ENCODE data around the gene ZEB1. TPM values are rescaled to one million over a fixed set of nuclear protein-coding genes. Genes with fewer than 3 reads are reported as not detected.

Gene ZEB1
- total and polyA plus RNA-seq, 7 donors: 5.5 to 255 (median 215) TPM

GRCh38 chr10:31483546-31483945, 164.5 kb downstream of the ZEB1 start:
- no peak for DNase-seq
- intact Hi-C loops (cut with DNase I): no loop called here
- Histone ChIP-seq H3K4me1 (no peaks in the 10 kb centered on the region), H3K36me3 (no peaks in the 10 kb centered on the region), H3K4me3 (no peak overlapping the region), H3K9me3 (no peaks in the 10 kb centered on the region), H3K27ac (peak overlapping the region in 1 of 4 donors; percentile 19), H3K27me3 (no peaks in the 10 kb centered on the region)
- 21 to 74% methylated on average over 2 of the region's 2 CpGs for WGBS, 2 donors
- TF ChIP-seq CTCF (IDR thresholded peaks at IDR 0.05): no peak
- TF ChIP-seq POLR2A (IDR thresholded peaks at IDR 0.05): no peak
- TF ChIP-seq POLR2AphosphoS5 (IDR thresholded peaks at IDR 0.05): no peak
- no peak for TF ChIP-seq EP300 (IDR thresholded peaks at IDR 0.05)

- Histone ChIP-seq H3K4me1 (no peaks in the 10 kb centered on the region), H3K27me3 (no peaks in the 10 kb centered on the region), H3K4me3 (no peak overlapping the region), H3K9me3 (no peaks in the 10 kb centered on the region), H3K36me3 (no peaks in the 10 kb centered on the region), H3K27ac (peak overlapping the region in 1 of 4 donors; percentile 19)
- WGBS, 2 donors: 85 to 96% methylated on average over 4 of the region's 4 CpGs
- TF ChIP-seq POLR2AphosphoS5 (IDR thresholded peaks at IDR 0.05) (no peak), EP300 (IDR thresholded peaks at IDR 0.05) (no peak), CTCF (IDR thresholded peaks at IDR 0.05) (no peak), POLR2A (IDR thresholded peaks at IDR 0.05) (no peak)
- DNase-seq: no peak
- intact Hi-C loops (cut with DNase I): no loop called here
These were observed 165.6 kb downstream of the ZEB1 start for GRCh38 chr10:31484431-31485135.

GRCh38 chr10:31490858-31491504, 172.0 kb downstream of the ZEB1 start:
- TF ChIP-seq POLR2AphosphoS5 (IDR thresholded peaks at IDR 0.05): peak in 2 of 4 donors; percentile 25 to 32
- TF ChIP-seq CTCF (IDR thresholded peaks at IDR 0.05): peak in 2 of 4 experiments; percentile 56 to 59
- no peak for TF ChIP-seq EP300 (IDR thresholded peaks at IDR 0.05)
- no peaks in the 10 kb centered on the region for H3K9me3 ChIP-seq
- peak overlapping the region in 2 of 4 donors; percentile 27 to 38 for H3K27ac ChIP-seq
- H3K27me3 ChIP-seq: no peaks in the 10 kb centered on the region
- WGBS, 2 donors: 91 to 97% methylated on average over 1 of the region's 1 CpG
- no peaks in the 10 kb centered on the region for H3K36me3 ChIP-seq
- no peak overlapping the region for H3K4me3 ChIP-seq
- DNase-seq: no peak
- peaks cover 0 to 19% (median 0%) of the 10 kb centered on the region in 4 donors for H3K4me1 ChIP-seq
- intact Hi-C loops (cut with DNase I): loop anchor here (2.0 to 5.0 kb wide), 4 partner anchors 169 to 764 kb away; no protein-coding TSS in a partner anchor

DNA sequence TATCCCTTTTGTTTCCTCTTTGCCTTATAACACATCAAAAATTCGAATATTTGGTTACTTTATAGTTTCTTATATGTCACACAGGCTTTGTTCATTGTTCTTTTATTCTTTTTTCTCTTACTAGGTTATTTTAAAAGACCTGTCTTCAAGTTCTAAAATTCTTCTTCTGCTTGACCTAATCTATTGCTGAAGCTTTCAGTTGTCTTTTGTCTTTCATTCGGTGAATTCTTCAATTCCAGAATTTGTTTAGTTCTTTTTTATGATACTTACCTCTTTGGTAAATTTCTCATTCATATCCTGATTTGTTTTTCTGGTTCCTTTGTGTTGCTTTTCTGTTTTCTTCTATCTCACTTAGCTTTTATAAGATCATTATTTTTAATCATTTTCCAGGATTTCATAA, 188.4 kb downstream of the ZEB1 start:
- no peak for DNase-seq
- Histone ChIP-seq H3K36me3 (peaks cover 0 to 32% (median 8%) of the 10 kb centered on the region in 4 donors), H3K4me1 (no peaks in the 10 kb centered on the region), H3K27ac (no peak overlapping the region), H3K9me3 (peaks cover 0 to 6% (median 3%) of the 10 kb centered on the region in 4 donors), H3K4me3 (no peak overlapping the region), H3K27me3 (no peaks in the 10 kb centered on the region)
- intact Hi-C loops (cut with DNase I): no loop called here
- WGBS, 2 donors: 61 to 85% methylated on average over 2 of the region's 2 CpGs
- TF ChIP-seq POLR2AphosphoS5 (IDR thresholded peaks at IDR 0.05) (no peak), POLR2A (IDR thresholded peaks at IDR 0.05) (no peak), EP300 (IDR thresholded peaks at IDR 0.05) (no peak), CTCF (IDR thresholded peaks at IDR 0.05) (no peak)

Data from sigmoid colon (tissue), 7 donors.